Breast epithelium (tissue), 4 donors: ENCODE data around the gene PIK3R5. TPM values are rescaled to one million over a fixed set of nuclear protein-coding genes. Genes with fewer than 3 reads are reported as not detected.

Experiments
- DNase-seq, 2 donors: peaks; one replicate each; pipeline ENCODE4 v3.0.0-alpha.2; 2019; ENCODE audit warnings: low spot score in 2 of 2
- H3K27ac ChIP-seq, 2 donors: fragments of 200-600 bp; sonication (generic) in 1 of 2; one replicate each; pipeline ENCODE4 v1.5.1; 2016 to 2019; ENCODE audit warnings: mild to moderate bottlenecking in 1 of 2
- H3K27me3 ChIP-seq, 2 donors: fragments of 200-600 bp; sonication (generic) in 1 of 2; one replicate each; pipeline versions ENCODE4 v1.5.1 to v1.6.0; 2017 to 2019; ENCODE audit warnings: control low read depth in 1 of 2, mild to moderate bottlenecking in 1 of 2
- H3K36me3 ChIP-seq: fragments of 200-600 bp; one replicate; pipeline ENCODE4 v1.5.1; 2019
- H3K4me1 ChIP-seq, 2 donors: fragments of 200-600 bp; sonication (generic); one replicate each; pipeline ENCODE4 v1.5.1; 2016 to 2019; ENCODE audit warnings: control low read depth in 1 of 2
- H3K4me3 ChIP-seq, 3 donors: fragments of 200-600 bp; sonication (generic); 1 replicate in 2 of 3; 2 replicates in 1 of 3; pipeline ENCODE4 v1.5.1; 2016 to 2019; ENCODE audit warnings: mild to moderate bottlenecking in 3 of 3, moderate library complexity in 2 of 3
- H3K9me3 ChIP-seq, 2 donors: fragments of 200-600 bp; sonication (generic) in 1 of 2; one replicate each; pipeline ENCODE4 v1.5.1; 2016 to 2019; ENCODE audit warnings: control low read depth in 1 of 2
- POLR2A ChIP-seq: fragments of 450-650 bp; IDR thresholded peaks from one replicate; pipeline ENCODE4 v1.6.1; 2016; ENCODE audit warnings: antibody characterized with exemption, mild to moderate bottlenecking, moderate library complexity
- POLR2AphosphoS5 ChIP-seq, 3 donors: sonication (generic); formaldehyde crosslinking; IDR thresholded peaks; one replicate each; pipeline ENCODE4 v1.6.1; 2017; ENCODE audit warnings: antibody characterized with exemption in 3 of 3
- intact Hi-C: fragments of 100-400 bp; cut with DNase I; formaldehyde crosslinking; loops from one replicate; pipeline ENCODE4 v1.15.1; 2023; ENCODE audit warnings: low total_unique reads
- total RNA-seq, 3 donors: library from RNA; depleted of rRNA; stranded (reverse); fragments of >200 nt; gene quantifications; one replicate each; pipeline ENCODE4 v1.1.0, GENCODE V29; 2016
- TF ChIP-seq, protein P1 (sequence below), 3 donors: fragments of 450-650 bp; IDR thresholded peaks; one replicate each; pipeline ENCODE4 v1.5.1; 2016 to 2017; ENCODE audit warnings: antibody characterized with exemption in 3 of 3, mild to moderate bottlenecking in 3 of 3, moderate library complexity in 3 of 3

PIK3R5 gene
- total RNA-seq, 3 donors from 2014 or later: 9.8 to 28.6 (median 12.3) TPM

DNA sequence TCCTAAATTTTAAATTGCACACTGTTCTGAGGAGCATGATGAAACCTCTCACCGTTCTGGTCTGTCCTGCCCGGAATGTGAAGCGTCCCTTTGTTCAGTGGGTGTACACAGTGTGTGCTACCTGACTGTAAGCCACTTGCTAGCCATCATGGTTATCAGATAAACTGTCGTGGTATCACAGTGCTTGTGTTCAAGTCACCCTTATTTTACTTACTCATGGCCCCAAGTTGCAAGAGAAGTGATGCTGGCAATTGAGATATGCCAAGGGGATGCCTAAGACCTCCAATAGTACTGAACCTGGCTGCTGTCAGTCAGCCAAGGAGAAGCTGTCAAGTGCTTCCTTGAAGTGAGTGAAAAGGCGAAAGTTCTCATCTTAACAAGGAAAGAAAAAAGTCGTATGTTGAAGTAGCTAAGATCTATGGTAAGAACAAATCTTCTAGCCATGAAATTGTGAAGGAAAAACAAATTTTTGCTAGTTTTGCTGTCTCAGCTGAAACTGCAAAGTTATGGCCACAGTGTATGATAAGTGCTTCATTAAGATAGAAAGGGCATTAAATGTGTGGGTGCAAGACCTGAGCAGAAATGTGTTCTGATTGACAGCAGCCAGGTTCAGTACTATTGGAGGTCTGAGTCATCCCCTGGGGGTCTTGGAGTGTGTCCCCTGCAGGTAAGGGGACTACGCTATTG, 103.9 kb downstream of the PIK3R5 start:
- intact Hi-C loops: no loop called here
- no peak overlapping the region for H3K4me3 ChIP-seq
- DNase-seq: no peak
- H3K9me3 ChIP-seq: no peaks in the 10 kb centered on the region
- TF ChIP-seq POLR2AphosphoS5 (IDR thresholded peaks at IDR 0.05) (no peak), POLR2A (no peak)
- TF ChIP-seq, protein P1, sequence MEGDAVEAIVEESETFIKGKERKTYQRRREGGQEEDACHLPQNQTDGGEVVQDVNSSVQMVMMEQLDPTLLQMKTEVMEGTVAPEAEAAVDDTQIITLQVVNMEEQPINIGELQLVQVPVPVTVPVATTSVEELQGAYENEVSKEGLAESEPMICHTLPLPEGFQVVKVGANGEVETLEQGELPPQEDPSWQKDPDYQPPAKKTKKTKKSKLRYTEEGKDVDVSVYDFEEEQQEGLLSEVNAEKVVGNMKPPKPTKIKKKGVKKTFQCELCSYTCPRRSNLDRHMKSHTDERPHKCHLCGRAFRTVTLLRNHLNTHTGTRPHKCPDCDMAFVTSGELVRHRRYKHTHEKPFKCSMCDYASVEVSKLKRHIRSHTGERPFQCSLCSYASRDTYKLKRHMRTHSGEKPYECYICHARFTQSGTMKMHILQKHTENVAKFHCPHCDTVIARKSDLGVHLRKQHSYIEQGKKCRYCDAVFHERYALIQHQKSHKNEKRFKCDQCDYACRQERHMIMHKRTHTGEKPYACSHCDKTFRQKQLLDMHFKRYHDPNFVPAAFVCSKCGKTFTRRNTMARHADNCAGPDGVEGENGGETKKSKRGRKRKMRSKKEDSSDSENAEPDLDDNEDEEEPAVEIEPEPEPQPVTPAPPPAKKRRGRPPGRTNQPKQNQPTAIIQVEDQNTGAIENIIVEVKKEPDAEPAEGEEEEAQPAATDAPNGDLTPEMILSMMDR (IDR thresholded peaks at IDR 0.05): no peak
- H3K36me3 ChIP-seq: no peaks in the 10 kb centered on the region
- H3K4me1 ChIP-seq: no peaks in the 10 kb centered on the region
- H3K27ac ChIP-seq: no peak overlapping the region
- H3K27me3 ChIP-seq: no peaks in the 10 kb centered on the region

DNA sequence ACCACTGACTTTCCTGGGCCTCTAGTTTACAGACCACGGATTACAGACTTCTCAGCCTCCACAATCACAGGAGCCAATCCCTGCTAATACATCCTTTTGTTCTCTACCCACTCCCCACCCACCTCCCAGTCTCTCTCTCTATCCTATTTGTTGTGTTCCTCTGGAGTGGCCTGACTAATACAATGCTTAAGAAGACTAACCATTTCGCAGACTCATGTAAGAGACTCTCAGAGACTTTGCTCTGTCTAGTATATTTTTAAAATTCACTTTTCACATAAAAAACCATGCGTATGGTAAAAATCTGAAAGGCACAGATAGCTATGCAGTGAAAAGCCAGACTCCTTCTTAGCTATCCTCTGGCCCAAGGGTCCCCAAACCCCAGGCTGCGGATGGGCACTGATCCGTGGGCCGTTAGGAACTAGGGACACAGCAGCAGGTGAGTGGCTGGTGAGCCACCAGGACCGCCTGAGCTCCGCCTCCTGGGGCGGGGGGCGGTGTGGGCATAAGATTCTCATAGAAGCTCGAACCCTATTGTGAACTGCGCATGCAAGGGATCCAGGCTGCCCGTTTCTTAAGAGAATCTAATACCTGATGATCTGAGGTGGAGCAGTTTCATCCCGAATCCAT, 105.6 kb downstream of the PIK3R5 start:
- TF ChIP-seq, protein P1 (IDR thresholded peaks at IDR 0.05): no peak
- no peak for TF ChIP-seq POLR2A
- no peak for TF ChIP-seq POLR2AphosphoS5 (IDR thresholded peaks at IDR 0.05)
- Histone ChIP-seq H3K36me3 (no peaks in the 10 kb centered on the region), H3K27me3 (no peaks in the 10 kb centered on the region), H3K27ac (peak overlapping the region in 1 of 2 donors; percentile 25), H3K4me1 (no peaks in the 10 kb centered on the region), H3K4me3 (no peak overlapping the region), H3K9me3 (no peaks in the 10 kb centered on the region)
- DNase-seq: no peak
- intact Hi-C loops: no loop called here

DNA sequence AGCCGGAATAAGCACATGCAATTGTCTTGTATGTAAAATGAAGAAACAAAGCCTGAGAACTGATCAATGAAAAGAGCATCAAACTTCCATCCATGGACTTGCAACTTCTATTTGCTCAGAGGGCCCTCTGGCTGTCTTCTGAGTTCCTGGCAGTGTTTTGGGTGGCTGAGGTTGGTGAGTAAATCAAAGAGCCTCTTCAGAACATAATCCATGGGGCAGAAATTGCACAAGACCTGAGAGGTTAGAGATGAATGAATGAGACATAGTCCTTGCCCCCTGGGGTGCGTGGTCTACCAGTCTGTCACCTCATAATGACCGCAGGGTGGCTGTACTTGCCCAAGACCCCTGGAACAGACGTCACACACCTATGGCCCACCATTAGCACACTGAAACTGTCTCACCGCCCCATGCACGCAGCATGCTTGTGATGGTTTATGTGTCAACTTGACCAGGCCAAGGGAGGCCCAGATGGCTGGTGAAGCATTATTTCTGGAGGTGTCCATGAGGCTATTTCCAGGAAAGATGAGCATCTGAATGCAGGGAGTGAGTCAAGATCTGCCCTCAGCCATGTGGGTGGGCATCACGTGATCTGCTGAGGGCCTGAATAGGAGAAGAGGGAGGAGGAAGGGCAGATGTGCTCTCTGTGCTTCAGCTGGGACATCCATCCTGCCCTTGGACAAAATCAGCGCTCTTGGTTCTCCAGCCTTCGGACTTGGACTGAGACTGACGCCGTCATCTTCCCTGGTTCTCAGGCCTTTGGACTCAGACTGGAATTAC, 106.3 kb downstream of the PIK3R5 start:
- Histone ChIP-seq H3K36me3 (no peaks in the 10 kb centered on the region), H3K4me3 (no peak overlapping the region), H3K9me3 (no peaks in the 10 kb centered on the region), H3K27me3 (no peaks in the 10 kb centered on the region), H3K4me1 (no peaks in the 10 kb centered on the region), H3K27ac (peak overlapping the region in 1 of 2 donors; percentile 25)
- intact Hi-C loops: no loop called here
- DNase-seq: no peak
- TF ChIP-seq POLR2A: no peak
- TF ChIP-seq, protein P1 (IDR thresholded peaks at IDR 0.05): no peak
- TF ChIP-seq POLR2AphosphoS5 (IDR thresholded peaks at IDR 0.05): no peak

DNA sequence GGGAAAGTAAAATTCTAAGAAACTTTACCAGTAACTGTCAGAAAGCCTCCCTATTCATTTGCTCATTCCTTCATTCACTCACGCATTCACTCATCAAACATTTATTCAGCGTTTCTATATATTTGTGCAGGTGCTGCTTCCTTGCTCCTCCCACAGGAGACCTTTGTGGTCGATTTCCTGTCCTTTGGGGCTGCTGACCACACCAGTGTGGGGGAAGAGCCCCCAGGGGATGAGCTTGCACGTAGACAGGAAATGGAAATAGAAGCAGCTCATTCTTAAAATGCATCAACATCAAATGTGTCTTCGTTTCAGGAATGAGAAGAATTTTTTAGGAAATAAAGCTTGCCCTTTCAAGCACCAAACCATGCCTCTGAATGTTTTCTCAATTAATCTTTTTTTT, 107.6 kb downstream of the PIK3R5 start:
- H3K27ac ChIP-seq: no peak overlapping the region
- H3K36me3 ChIP-seq: no peaks in the 10 kb centered on the region
- no peaks in the 10 kb centered on the region for H3K27me3 ChIP-seq
- intact Hi-C loops: no loop called here
- TF ChIP-seq, protein P1 (IDR thresholded peaks at IDR 0.05): no peak
- TF ChIP-seq POLR2AphosphoS5 (IDR thresholded peaks at IDR 0.05) (no peak), POLR2A (no peak)
- DNase-seq: peak in 1 of 2 donors; percentile 54
- no peak overlapping the region for H3K4me3 ChIP-seq
- H3K4me1 ChIP-seq: no peaks in the 10 kb centered on the region
- H3K9me3 ChIP-seq: no peaks in the 10 kb centered on the region
